PC-9 (cell line): Measurements from ENCODE around the gene KRT39. TPM values are rescaled to one million over a fixed set of nuclear protein-coding genes. Genes with fewer than 3 reads are reported as not detected.

Experiments
- BruUV-seq: library from RNA; stranded (reverse); fragments of 400-500 nt; replicated peaks from 2 replicates; lab custom pipeline; 2021; lab: Mats Ljungman, UMichigan
- CTCF ChIA-PET: fragments of 300-600 bp; sonication (Branson Sonifier 250); formaldehyde crosslinking; loops from one replicate; lab custom pipeline; 2022; ENCODE audit warnings: antibody characterized with exemption; lab: Charles Lee
- POLR2A ChIA-PET: fragments of 300-600 bp; sonication (Branson Sonifier 250); formaldehyde crosslinking; loops from one replicate; lab custom pipeline; 2022; ENCODE audit warnings: antibody characterized with exemption; ENCODE audit not compliant: unreplicated experiment; lab: Charles Lee
- DNase-seq, 2 experiments: peaks; one replicate each; pipeline versions ENCODE4 v3.0.0 to v3.0.0-alpha.2; 2015 to 2022; ENCODE audit warnings: mixed read lengths in 1 of 2
- H2AFZ ChIP-seq: fragments of 200-600 bp; sonication (generic); 2 replicates; pipeline ENCODE4 v1.8.1; 2017; ENCODE audit warnings: antibody characterized with exemption
- H3F3A ChIP-seq: fragments of 200-600 bp; sonication (generic); 2 replicates; pipeline ENCODE4 v1.8.1; 2017; ENCODE audit warnings: antibody characterized with exemption, mild to moderate bottlenecking, low read depth; ENCODE audit not compliant: insufficient read depth
- H3K27ac ChIP-seq: fragments of 200-600 bp; sonication (generic); 2 replicates; pipeline ENCODE4 v1.6.1; 2016; ENCODE audit warnings: mixed run types
- H3K27me3 ChIP-seq: fragments of 200-600 bp; sonication (generic); 2 replicates; pipeline ENCODE4 v1.6.1; 2016; ENCODE audit warnings: low read depth, mixed run types; ENCODE audit not compliant: insufficient read depth
- H3K36me3 ChIP-seq: fragments of 200-600 bp; sonication (generic); 2 replicates; pipeline ENCODE4 v1.6.1; 2016; ENCODE audit warnings: low read depth, mixed run types
- H3K4me1 ChIP-seq: fragments of 200-600 bp; sonication (generic); replicated peaks from 2 replicates; pipeline ENCODE4 v1.6.1; 2016; ENCODE audit warnings: mixed run types; ENCODE audit not compliant: insufficient read depth
- H3K4me2 ChIP-seq: fragments of 200-600 bp; sonication (generic); 2 replicates; pipeline ENCODE4 v1.6.1; 2017; ENCODE audit warnings: mixed run types
- H3K4me3 ChIP-seq: fragments of 200-600 bp; sonication (generic); 2 replicates; pipeline ENCODE4 v1.6.1; 2016; ENCODE audit warnings: mixed run types
- H3K79me2 ChIP-seq: fragments of 200-600 bp; sonication (generic); 2 replicates; pipeline ENCODE4 v1.6.1; 2017; ENCODE audit warnings: low read depth, mixed run types
- H3K9me2 ChIP-seq: fragments of 200-600 bp; sonication (generic); 2 replicates; pipeline ENCODE4 v1.8.1; 2017; ENCODE audit warnings: mild to moderate bottlenecking; ENCODE audit not compliant: insufficient read depth
- H3K9me3 ChIP-seq: fragments of 200-600 bp; sonication (generic); 2 replicates; pipeline ENCODE4 v1.8.1; 2016; ENCODE audit warnings: low read depth; ENCODE audit not compliant: insufficient read depth
- H4K20me1 ChIP-seq: fragments of 200-600 bp; sonication (generic); 2 replicates; pipeline ENCODE4 v1.8.1; 2017; ENCODE audit not compliant: insufficient read depth
- EZH2 ChIP-seq: fragments of 200-600 bp; sonication (generic); IDR thresholded peaks from 2 replicates; pipeline ENCODE4 v1.8.0; 2017; ENCODE audit warnings: antibody characterized with exemption, low read depth
- intact Hi-C: fragments of 100-400 bp; cut with micrococcal nuclease; formaldehyde crosslinking; loops from one replicate; pipeline ENCODE4 v1.10.0; 2022; ENCODE audit not compliant: unreplicated experiment
- total RNA-seq: library from RNA; stranded (reverse); gene quantifications from 2 replicates; pipeline ENCODE4 v1.2.3, GENCODE V29; 2021
- TF ChIP-seq, protein P1 (sequence below): fragments of 200-600 bp; sonication (generic); conservative IDR thresholded peaks from 2 replicates; pipeline ENCODE4 v1.6.1; 2017; ENCODE audit warnings: mixed run types, antibody characterized with exemption, mild to moderate bottlenecking, moderate library complexity

Gene KRT39
- total RNA-seq, 1 experiment from 2014 or later, result not detected

DNA sequence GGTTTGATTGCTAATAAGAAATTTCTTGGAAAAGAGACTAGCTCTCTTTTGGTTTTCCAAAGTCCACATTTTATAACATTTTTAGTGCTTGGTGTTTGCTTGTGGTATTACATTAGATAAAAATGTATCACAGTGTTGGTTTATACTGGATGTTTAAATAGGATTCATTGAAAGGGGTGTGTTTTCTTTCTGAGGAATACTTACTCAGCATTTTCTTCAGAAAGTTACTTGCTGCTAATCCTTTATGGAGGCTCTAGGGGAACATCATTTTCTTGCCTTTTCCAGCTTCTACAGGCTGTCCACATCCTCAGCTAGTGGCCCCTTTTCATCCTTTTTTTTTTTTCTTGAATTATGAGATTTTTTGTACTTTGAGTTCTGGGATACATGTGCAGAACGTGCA is 834 bp upstream of the KRT39 start:
- POLR2A ChIA-PET, result no interaction called here

DNA sequence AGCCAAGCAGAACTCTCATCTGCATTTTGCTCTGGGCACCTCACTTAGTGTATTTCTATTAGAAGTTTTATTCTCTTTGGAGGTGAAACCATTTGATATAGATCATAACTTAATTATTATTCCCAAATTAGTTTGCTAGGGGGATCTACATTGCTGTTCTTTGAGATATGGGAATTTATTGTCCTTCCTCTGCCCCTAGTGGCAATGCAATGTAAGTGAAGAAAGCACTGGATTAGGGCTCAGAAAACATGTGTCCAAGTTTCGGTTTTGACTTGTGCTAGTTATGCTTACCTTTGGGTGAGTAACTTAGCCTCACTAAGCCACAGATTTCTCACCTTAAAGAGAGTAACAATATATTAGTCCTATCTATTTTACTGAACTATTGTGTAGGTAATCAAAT is 2.9 kb downstream of the KRT39 start:
- POLR2A ChIA-PET, result no interaction called here
- CTCF ChIA-PET, result interaction anchor here (0.6 kb wide), 1 partner anchor 50 kb away, joined by 4 read pairs; no protein-coding TSS in a partner anchor
- Histone ChIP-seq H4K20me1 (no peaks in the 10 kb centered on the region), H3K27me3 (no peaks in the 10 kb centered on the region), H3K4me3 (no peak overlapping the region), H3K79me2 (no peaks in the 10 kb centered on the region), H3K9me2 (no peaks in the 10 kb centered on the region), H3K4me1 (peaks cover 15% of the 10 kb centered on the region), H3K27ac (no peak overlapping the region), H3K4me2 (no peak overlapping the region), H2AFZ (no peak overlapping the region), H3K9me3 (peaks cover 10% of the 10 kb centered on the region), H3K36me3 (no peaks in the 10 kb centered on the region), H3F3A (peaks cover 6% of the 10 kb centered on the region)
- no TSS peak for BruUV-seq
- DNase-seq, result no peak
- intact Hi-C loops, result no loop called here
- TF ChIP-seq, protein P1, sequence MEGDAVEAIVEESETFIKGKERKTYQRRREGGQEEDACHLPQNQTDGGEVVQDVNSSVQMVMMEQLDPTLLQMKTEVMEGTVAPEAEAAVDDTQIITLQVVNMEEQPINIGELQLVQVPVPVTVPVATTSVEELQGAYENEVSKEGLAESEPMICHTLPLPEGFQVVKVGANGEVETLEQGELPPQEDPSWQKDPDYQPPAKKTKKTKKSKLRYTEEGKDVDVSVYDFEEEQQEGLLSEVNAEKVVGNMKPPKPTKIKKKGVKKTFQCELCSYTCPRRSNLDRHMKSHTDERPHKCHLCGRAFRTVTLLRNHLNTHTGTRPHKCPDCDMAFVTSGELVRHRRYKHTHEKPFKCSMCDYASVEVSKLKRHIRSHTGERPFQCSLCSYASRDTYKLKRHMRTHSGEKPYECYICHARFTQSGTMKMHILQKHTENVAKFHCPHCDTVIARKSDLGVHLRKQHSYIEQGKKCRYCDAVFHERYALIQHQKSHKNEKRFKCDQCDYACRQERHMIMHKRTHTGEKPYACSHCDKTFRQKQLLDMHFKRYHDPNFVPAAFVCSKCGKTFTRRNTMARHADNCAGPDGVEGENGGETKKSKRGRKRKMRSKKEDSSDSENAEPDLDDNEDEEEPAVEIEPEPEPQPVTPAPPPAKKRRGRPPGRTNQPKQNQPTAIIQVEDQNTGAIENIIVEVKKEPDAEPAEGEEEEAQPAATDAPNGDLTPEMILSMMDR, result peak; percentile 65
- no peak for TF ChIP-seq EZH2

More for the DNA sequence above, 834 bp upstream of the KRT39 start:
- no peak for TF ChIP-seq EZH2
- TF ChIP-seq, protein P1, result no peak
- Histone ChIP-seq H3K9me3 (peaks cover 10% of the 10 kb centered on the region), H3K36me3 (no peaks in the 10 kb centered on the region), H2AFZ (no peak overlapping the region), H3F3A (no peaks in the 10 kb centered on the region), H3K4me2 (no peak overlapping the region), H3K9me2 (no peaks in the 10 kb centered on the region), H3K4me1 (no peaks in the 10 kb centered on the region), H3K4me3 (no peak overlapping the region), H3K27ac (no peak overlapping the region), H3K79me2 (no peaks in the 10 kb centered on the region), H3K27me3 (no peaks in the 10 kb centered on the region), H4K20me1 (no peaks in the 10 kb centered on the region)
- no TSS peak for BruUV-seq
- no peak for DNase-seq
- CTCF ChIA-PET, result no interaction called here
- intact Hi-C loops, result no loop called here

DNA sequence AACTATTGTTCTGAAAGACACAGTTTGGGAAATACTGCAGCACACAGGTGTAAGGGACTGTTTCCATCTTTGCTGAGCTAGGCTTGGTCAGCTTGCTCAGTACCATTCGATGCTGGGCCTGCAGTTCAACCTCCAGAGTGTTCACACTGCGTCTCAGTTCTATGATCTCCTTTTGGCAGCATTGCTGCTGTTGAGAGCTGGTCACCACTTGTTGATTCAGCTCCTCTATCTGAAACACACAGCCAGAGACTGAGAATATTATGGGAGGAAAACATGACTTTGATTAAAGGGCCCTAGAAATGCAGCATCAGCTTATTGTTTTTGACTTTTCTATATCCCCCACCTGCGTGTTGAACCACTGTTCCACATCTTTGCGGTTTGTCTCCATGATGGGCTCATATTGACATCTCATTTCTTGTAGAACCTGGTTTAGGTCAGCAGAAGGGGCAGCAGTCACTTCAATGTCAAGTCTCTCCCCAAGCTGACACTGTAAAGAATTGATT is 4.6 kb downstream of the KRT39 start:
- no peak overlapping the region for H3K27ac ChIP-seq
- ChIA-PET CTCF (no interaction called here), POLR2A (interaction anchor here (0.7 kb wide), 1 partner anchor 47 kb away, joined by 10 read pairs; no protein-coding TSS in a partner anchor)
- H3F3A ChIP-seq, result peaks cover 23% of the 10 kb centered on the region
- H3K4me3 ChIP-seq, result no peak overlapping the region
- intact Hi-C loops, result no loop called here
- TF ChIP-seq, protein P1, result no peak
- no peak for TF ChIP-seq EZH2
- H3K4me1 ChIP-seq, result peaks cover 32% of the 10 kb centered on the region
- no peak for DNase-seq
- no TSS peak for BruUV-seq
- H3K36me3 ChIP-seq, result no peaks in the 10 kb centered on the region
- no peaks in the 10 kb centered on the region for H4K20me1 ChIP-seq
- H3K4me2 ChIP-seq, result no peak overlapping the region
- no peaks in the 10 kb centered on the region for H3K27me3 ChIP-seq
- no peaks in the 10 kb centered on the region for H3K9me2 ChIP-seq
- H2AFZ ChIP-seq, result no peak overlapping the region
- peaks cover 10% of the 10 kb centered on the region for H3K9me3 ChIP-seq
- H3K79me2 ChIP-seq, result no peaks in the 10 kb centered on the region
